GM12878 (cell line): ENCODE data around the gene ETV2. TPM values are rescaled to one million over a fixed set of nuclear protein-coding genes. Genes with fewer than 3 reads are reported as not detected.
A peak's percentile ranks its signal among the peaks of the same experiment; 100 is the strongest.

ENCODE experiments used
- BRCA1 ChIP-seq: IDR thresholded peaks from 2 replicates; pipeline ENCODE4 v1.6.1; 2011; ENCODE audit warnings: low read depth, low read length, improper control_type of control experiment
- DPF2 ChIP-seq: fragments of 450-650 bp; IDR thresholded peaks from 2 replicates; pipeline ENCODE4 v1.6.1; 2017; ENCODE audit warnings: mild to moderate bottlenecking
- FOS ChIP-seq: IDR thresholded peaks from 3 replicates; pipeline ENCODE4 v1.6.1; 2011; ENCODE audit warnings: borderline replicate concordance; ENCODE audit not compliant: insufficient read length; ENCODE audit errors: extremely low read depth
- GATAD2B ChIP-seq: fragments of 450-650 bp; conservative IDR thresholded peaks from 2 replicates; pipeline ENCODE4 v1.6.1; 2017; ENCODE audit warnings: low read depth, mild to moderate bottlenecking, moderate library complexity
- HCFC1 ChIP-seq: fragments of 150-350 bp; IDR thresholded peaks from 2 replicates; pipeline ENCODE4 v1.6.1; 2014; ENCODE audit warnings: low read length
- MTA2 ChIP-seq: fragments of 450-650 bp; IDR thresholded peaks from 2 replicates; pipeline ENCODE4 v1.6.1; 2016; ENCODE audit warnings: low read depth, mild to moderate bottlenecking, moderate library complexity
- MTA3 ChIP-seq: IDR thresholded peaks from 2 replicates; pipeline ENCODE4 v1.6.1; 2012; ENCODE audit warnings: low read length, inconsistent platforms, borderline replicate concordance
- POLR2A ChIP-seq: IDR thresholded peaks from 2 replicates; pipeline ENCODE4 v1.6.1; 2011; ENCODE audit warnings: low read depth, mild to moderate bottlenecking, low read length
- RUNX3 ChIP-seq: IDR thresholded peaks from 2 replicates; pipeline ENCODE4 v1.6.1; 2012; ENCODE audit warnings: low read length, inconsistent platforms
- SP1 ChIP-seq: IDR thresholded peaks from one replicate; pipeline ENCODE4 v1.6.1; 2011; ENCODE audit warnings: low read depth, low read length
- SPI1 ChIP-seq: IDR thresholded peaks from 2 replicates; pipeline ENCODE4 v1.6.1; 2011; ENCODE audit warnings: low read depth, mild to moderate bottlenecking, low read length, moderate library complexity, borderline replicate concordance; ENCODE audit not compliant: insufficient read depth
- ZBED1 ChIP-seq: IDR thresholded peaks from 2 replicates; pipeline ENCODE4 v1.6.1; 2016; ENCODE audit warnings: borderline replicate concordance
- ZNF384 ChIP-seq: IDR thresholded peaks from 2 replicates; pipeline ENCODE4 v1.6.1; 2012; ENCODE audit warnings: low read depth, mild to moderate bottlenecking, low read length, improper control_type of control experiment, borderline replicate concordance
- ZSCAN29 ChIP-seq: fragments of 450-650 bp; IDR thresholded peaks from 2 replicates; pipeline ENCODE4 v1.6.1; 2017; ENCODE audit warnings: mild to moderate bottlenecking, moderate library complexity
- polyA plus RNA-seq, 11 experiments: library from polyadenylated mRNA; depleted of rRNA in 4 of 11; unstranded in 6 of 11; stranded (reverse) in 5 of 11; fragments of >200 nt; fragmentation: Nextera tagmentation in 4 of 11; fragmentation: Illumina TruSeq in 1 of 11; extraction: Ambion mirVana in 4 of 11; extraction: Trizol in 1 of 11; gene quantifications; 1 replicate in 1 of 11; 2 replicates in 10 of 11; pipeline versions ENCODE4 v1.2.1 to v1.2.3, GENCODE V29; 2011 to 2016; ENCODE audit warnings: inconsistent platforms in 2 of 11, missing spikeins in 2 of 11, low read depth in 1 of 11
- total RNA-seq, 4 experiments: library from RNA; depleted of rRNA in 3 of 4; stranded (reverse); fragments of >200 nt in 3 of 4; fragmentation: Illumina TruSeq in 1 of 4; extraction: Trizol in 1 of 4; gene quantifications; 2 replicates each; pipeline versions ENCODE4 v1.2.1 to v1.2.3, GENCODE V29; 2013 to 2021
- TF ChIP-seq, protein P1 (sequence below): fragments of 450-650 bp; IDR thresholded peaks from 2 replicates; pipeline ENCODE4 v1.6.1; 2017; ENCODE audit warnings: mild to moderate bottlenecking, moderate library complexity
- TF ChIP-seq, protein P2 (sequence below): fragments of 450-650 bp; formaldehyde crosslinking; IDR thresholded peaks from 2 replicates; pipeline ENCODE4 v1.4.0; 2022; ENCODE audit warnings: mild to moderate bottlenecking, moderate library complexity
- TF ChIP-seq, protein P3 (sequence below): IDR thresholded peaks from 2 replicates; pipeline ENCODE4 v1.6.1; 2012; ENCODE audit warnings: improper control_type of control experiment, low read depth, low read length; ENCODE audit not compliant: insufficient replicate concordance
- TF ChIP-seq, protein P4 (sequence below): fragments of 450-650 bp; IDR thresholded peaks from 2 replicates; pipeline ENCODE4 v1.6.1; 2016; ENCODE audit warnings: mild to moderate bottlenecking

The ETV2 gene
- total and polyA plus RNA-seq, 10 of the 15 experiments (the other 5 are each of a cell fraction or from before 2014, with no cell fraction given): 0.10 to 1.4 (median 0.54) TPM; not detected in 1

DNA sequence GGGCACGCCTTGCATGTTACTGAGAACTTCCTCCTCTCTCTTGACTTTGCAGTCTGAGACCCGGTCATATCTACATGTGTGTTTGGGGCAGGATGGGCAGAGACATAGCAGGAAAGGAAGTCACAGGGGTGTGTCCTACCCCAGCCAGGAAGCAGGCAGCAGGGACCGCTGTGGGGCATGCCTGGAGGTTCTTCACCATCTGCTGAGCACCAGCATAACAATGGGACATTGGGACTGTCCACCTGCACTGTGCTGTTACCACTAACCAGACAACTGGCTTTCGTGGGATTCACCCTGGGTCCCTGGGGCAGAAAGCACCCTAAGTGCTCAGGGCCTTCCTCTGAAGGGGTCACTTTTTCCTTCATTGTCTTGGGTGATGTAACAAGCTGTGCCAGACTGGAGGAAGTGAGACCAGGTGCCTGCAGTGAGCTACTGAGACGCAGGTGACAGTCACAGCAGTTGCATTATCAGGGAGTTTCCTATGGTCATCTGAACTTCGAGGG, 31.6 kb upstream of the ETV2 start (continued):
- TF ChIP-seq GATAD2B: no peak
- no peak for TF ChIP-seq MTA3
- 0 out of 2 replicates have a peak, but pooled peaks have one; percentile 21 for TF ChIP-seq RUNX3
- 0 out of 2 replicates have a peak, but pooled peaks have one; percentile 14 for TF ChIP-seq MTA2
- no peak for TF ChIP-seq DPF2
- TF ChIP-seq, protein P1, sequence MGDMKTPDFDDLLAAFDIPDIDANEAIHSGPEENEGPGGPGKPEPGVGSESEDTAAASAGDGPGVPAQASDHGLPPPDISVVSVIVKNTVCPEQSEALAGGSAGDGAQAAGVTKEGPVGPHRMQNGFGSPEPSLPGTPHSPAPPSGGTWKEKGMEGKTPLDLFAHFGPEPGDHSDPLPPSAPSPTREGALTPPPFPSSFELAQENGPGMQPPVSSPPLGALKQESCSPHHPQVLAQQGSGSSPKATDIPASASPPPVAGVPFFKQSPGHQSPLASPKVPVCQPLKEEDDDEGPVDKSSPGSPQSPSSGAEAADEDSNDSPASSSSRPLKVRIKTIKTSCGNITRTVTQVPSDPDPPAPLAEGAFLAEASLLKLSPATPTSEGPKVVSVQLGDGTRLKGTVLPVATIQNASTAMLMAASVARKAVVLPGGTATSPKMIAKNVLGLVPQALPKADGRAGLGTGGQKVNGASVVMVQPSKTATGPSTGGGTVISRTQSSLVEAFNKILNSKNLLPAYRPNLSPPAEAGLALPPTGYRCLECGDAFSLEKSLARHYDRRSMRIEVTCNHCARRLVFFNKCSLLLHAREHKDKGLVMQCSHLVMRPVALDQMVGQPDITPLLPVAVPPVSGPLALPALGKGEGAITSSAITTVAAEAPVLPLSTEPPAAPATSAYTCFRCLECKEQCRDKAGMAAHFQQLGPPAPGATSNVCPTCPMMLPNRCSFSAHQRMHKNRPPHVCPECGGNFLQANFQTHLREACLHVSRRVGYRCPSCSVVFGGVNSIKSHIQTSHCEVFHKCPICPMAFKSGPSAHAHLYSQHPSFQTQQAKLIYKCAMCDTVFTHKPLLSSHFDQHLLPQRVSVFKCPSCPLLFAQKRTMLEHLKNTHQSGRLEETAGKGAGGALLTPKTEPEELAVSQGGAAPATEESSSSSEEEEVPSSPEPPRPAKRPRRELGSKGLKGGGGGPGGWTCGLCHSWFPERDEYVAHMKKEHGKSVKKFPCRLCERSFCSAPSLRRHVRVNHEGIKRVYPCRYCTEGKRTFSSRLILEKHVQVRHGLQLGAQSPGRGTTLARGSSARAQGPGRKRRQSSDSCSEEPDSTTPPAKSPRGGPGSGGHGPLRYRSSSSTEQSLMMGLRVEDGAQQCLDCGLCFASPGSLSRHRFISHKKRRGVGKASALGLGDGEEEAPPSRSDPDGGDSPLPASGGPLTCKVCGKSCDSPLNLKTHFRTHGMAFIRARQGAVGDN: no peak
- TF ChIP-seq ZSCAN29: no peak
- TF ChIP-seq, protein P2, sequence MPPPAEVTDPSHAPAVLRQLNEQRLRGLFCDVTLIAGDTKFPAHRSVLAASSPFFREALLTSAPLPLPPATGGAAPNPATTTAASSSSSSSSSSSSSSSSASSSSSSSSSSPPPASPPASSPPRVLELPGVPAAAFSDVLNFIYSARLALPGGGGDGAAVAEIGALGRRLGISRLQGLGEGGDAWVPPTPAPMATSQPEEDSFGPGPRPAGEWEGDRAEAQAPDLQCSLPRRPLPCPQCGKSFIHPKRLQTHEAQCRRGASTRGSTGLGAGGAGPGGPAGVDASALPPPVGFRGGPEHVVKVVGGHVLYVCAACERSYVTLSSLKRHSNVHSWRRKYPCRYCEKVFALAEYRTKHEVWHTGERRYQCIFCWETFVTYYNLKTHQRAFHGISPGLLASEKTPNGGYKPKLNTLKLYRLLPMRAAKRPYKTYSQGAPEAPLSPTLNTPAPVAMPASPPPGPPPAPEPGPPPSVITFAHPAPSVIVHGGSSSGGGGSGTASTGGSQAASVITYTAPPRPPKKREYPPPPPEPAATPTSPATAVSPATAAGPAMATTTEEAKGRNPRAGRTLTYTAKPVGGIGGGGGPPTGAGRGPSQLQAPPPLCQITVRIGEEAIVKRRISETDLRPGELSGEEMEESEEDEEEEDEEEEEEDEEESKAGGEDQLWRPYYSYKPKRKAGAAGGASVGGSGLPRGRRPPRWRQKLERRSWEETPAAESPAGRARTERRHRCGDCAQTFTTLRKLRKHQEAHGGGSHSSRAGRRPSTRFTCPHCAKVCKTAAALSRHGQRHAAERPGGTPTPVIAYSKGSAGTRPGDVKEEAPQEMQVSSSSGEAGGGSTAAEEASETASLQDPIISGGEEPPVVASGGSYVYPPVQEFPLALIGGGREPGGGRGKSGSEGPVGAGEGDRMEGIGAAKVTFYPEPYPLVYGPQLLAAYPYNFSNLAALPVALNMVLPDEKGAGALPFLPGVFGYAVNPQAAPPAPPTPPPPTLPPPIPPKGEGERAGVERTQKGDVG (CRISPR knock-in tag): no peak
- TF ChIP-seq, protein P3, sequence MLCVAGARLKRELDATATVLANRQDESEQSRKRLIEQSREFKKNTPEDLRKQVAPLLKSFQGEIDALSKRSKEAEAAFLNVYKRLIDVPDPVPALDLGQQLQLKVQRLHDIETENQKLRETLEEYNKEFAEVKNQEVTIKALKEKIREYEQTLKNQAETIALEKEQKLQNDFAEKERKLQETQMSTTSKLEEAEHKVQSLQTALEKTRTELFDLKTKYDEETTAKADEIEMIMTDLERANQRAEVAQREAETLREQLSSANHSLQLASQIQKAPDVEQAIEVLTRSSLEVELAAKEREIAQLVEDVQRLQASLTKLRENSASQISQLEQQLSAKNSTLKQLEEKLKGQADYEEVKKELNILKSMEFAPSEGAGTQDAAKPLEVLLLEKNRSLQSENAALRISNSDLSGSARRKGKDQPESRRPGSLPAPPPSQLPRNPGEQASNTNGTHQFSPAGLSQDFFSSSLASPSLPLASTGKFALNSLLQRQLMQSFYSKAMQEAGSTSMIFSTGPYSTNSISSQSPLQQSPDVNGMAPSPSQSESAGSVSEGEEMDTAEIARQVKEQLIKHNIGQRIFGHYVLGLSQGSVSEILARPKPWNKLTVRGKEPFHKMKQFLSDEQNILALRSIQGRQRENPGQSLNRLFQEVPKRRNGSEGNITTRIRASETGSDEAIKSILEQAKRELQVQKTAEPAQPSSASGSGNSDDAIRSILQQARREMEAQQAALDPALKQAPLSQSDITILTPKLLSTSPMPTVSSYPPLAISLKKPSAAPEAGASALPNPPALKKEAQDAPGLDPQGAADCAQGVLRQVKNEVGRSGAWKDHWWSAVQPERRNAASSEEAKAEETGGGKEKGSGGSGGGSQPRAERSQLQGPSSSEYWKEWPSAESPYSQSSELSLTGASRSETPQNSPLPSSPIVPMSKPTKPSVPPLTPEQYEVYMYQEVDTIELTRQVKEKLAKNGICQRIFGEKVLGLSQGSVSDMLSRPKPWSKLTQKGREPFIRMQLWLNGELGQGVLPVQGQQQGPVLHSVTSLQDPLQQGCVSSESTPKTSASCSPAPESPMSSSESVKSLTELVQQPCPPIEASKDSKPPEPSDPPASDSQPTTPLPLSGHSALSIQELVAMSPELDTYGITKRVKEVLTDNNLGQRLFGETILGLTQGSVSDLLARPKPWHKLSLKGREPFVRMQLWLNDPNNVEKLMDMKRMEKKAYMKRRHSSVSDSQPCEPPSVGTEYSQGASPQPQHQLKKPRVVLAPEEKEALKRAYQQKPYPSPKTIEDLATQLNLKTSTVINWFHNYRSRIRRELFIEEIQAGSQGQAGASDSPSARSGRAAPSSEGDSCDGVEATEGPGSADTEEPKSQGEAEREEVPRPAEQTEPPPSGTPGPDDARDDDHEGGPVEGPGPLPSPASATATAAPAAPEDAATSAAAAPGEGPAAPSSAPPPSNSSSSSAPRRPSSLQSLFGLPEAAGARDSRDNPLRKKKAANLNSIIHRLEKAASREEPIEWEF: no peak
- TF ChIP-seq BRCA1: no peak
- TF ChIP-seq SP1: no peak
- TF ChIP-seq ZNF384: no peak
- no peak for TF ChIP-seq HCFC1
- no peak for TF ChIP-seq FOS
- TF ChIP-seq ZBED1: no peak
- peak; percentile 48; the same call in 1 of the 2 replicates for TF ChIP-seq POLR2A
- peak; percentile 70 for TF ChIP-seq SPI1
- TF ChIP-seq, protein P4, sequence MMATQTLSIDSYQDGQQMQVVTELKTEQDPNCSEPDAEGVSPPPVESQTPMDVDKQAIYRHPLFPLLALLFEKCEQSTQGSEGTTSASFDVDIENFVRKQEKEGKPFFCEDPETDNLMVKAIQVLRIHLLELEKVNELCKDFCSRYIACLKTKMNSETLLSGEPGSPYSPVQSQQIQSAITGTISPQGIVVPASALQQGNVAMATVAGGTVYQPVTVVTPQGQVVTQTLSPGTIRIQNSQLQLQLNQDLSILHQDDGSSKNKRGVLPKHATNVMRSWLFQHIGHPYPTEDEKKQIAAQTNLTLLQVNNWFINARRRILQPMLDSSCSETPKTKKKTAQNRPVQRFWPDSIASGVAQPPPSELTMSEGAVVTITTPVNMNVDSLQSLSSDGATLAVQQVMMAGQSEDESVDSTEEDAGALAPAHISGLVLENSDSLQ: 0 out of 2 replicates have a peak, but pooled peaks have one; percentile 13
